ENCODE measurements around the gene RAD51B.

Gene RAD51B

GRCh38 chr14:67933266-67933665 lies 113.7 kb downstream of the RAD51B start:
- Histone ChIP-seq H3K4me3 (replicated peaks; ENCODE audit: insufficient read depth, low read length) (no peak overlapping the region), H3K27ac (replicated peaks) (no peak overlapping the region), H3K27me3 (ENCODE audit: insufficient read depth, poor library complexity, severe bottlenecking) (no peaks in the 10 kb centered on the region)
- TF ChIP-seq GABPA (IDR thresholded peaks at IDR 0.05; ENCODE audit: low read depth) (no peak), CTCF (IDR thresholded peaks at IDR 0.05; ENCODE audit: insufficient read depth, low read length) (no peak), SPI1 (IDR thresholded peaks at IDR 0.05; ENCODE audit: borderline replicate concordance, low read depth) (no peak), REST (IDR thresholded peaks at IDR 0.05; ENCODE audit: insufficient replicate concordance, low read depth) (no peak), POLR2AphosphoS5 (IDR thresholded peaks at IDR 0.05; ENCODE audit: low read depth) (no peak)
- DNase-seq (ENCODE audit: low read depth in 1 of 2, low spot score in 1 of 2): no peak

- Histone ChIP-seq H3K27ac (replicated peaks) (no peak overlapping the region), H3K4me3 (replicated peaks; ENCODE audit: insufficient read depth, low read length) (no peak overlapping the region), H3K27me3 (ENCODE audit: insufficient read depth, poor library complexity, severe bottlenecking) (no peaks in the 10 kb centered on the region)
- no peak for TF ChIP-seq REST (IDR thresholded peaks at IDR 0.05; ENCODE audit: insufficient replicate concordance, low read depth)
- TF ChIP-seq SPI1 (IDR thresholded peaks at IDR 0.05; ENCODE audit: borderline replicate concordance, low read depth): no peak
- no peak for TF ChIP-seq POLR2AphosphoS5 (IDR thresholded peaks at IDR 0.05; ENCODE audit: low read depth)
- TF ChIP-seq GABPA (IDR thresholded peaks at IDR 0.05; ENCODE audit: low read depth): no peak
- peak; percentile 10 for TF ChIP-seq CTCF (IDR thresholded peaks at IDR 0.05; ENCODE audit: insufficient read depth, low read length)
- peak in 1 of 2 experiments; percentile 12 for DNase-seq (ENCODE audit: low read depth in 1 of 2, low spot score in 1 of 2)
Measured at GRCh38 chr14:67934087-67934486, 114.5 kb downstream of the RAD51B start.

GRCh38 chr14:67934862-67935261 lies 115.3 kb downstream of the RAD51B start:
- DNase-seq (ENCODE audit: low read depth in 1 of 2, low spot score in 1 of 2): no peak
- Histone ChIP-seq H3K27ac (replicated peaks) (no peak overlapping the region), H3K27me3 (ENCODE audit: insufficient read depth, poor library complexity, severe bottlenecking) (no peaks in the 10 kb centered on the region), H3K4me3 (replicated peaks; ENCODE audit: insufficient read depth, low read length) (no peak overlapping the region)
- no peak for TF ChIP-seq SPI1 (IDR thresholded peaks at IDR 0.05; ENCODE audit: borderline replicate concordance, low read depth)
- no peak for TF ChIP-seq GABPA (IDR thresholded peaks at IDR 0.05; ENCODE audit: low read depth)
- TF ChIP-seq POLR2AphosphoS5 (IDR thresholded peaks at IDR 0.05; ENCODE audit: low read depth): no peak
- TF ChIP-seq REST (IDR thresholded peaks at IDR 0.05; ENCODE audit: insufficient replicate concordance, low read depth): no peak
- no peak for TF ChIP-seq CTCF (IDR thresholded peaks at IDR 0.05; ENCODE audit: insufficient read depth, low read length)

Data from HL-60 (cell line).